GM21360 (cell line): ENCODE results near the gene BCLAF3.

ENCODE experiments used
- ATAC-seq: cut with Tn5 transposase; IDR thresholded peaks from one replicate; pipeline ENCODE4 v1.9.1; 2021; ENCODE audit warnings: mild to moderate bottlenecking, moderate library complexity; ENCODE audit not compliant: unreplicated experiment

Gene BCLAF3

GRCh38 chrX:19990556-19991349, at the start of gene BCLAF3:
TSS of gene BCLAF3 (minus strand) at chrX:19991061. CDS start at chrX:19970264, 20,797 bp downstream.
- peak; percentile 94 for ATAC-seq

- no peak for ATAC-seq
Measured at GRCh38 chrX:20038966-20039365, 48.1 kb upstream of the BCLAF3 start.

GRCh38 chrX:20037186-20037585, 46.3 kb upstream of the BCLAF3 start:
- ATAC-seq = no peak

GRCh38 chrX:20032201-20032600, 41.3 kb upstream of the BCLAF3 start:
- ATAC-seq = no peak

GRCh38 chrX:20029728-20030127, 38.9 kb upstream of the BCLAF3 start:
- ATAC-seq = no peak

- no peak for ATAC-seq
Measured at GRCh38 chrX:20028588-20028987, 37.7 kb upstream of the BCLAF3 start.

- ATAC-seq = no peak
Measured at GRCh38 chrX:20026278-20026677, 35.4 kb upstream of the BCLAF3 start.

GRCh38 chrX:20019672-20020365, 29.0 kb upstream of the BCLAF3 start:
- no peak for ATAC-seq

- no peak for ATAC-seq
Measured at GRCh38 chrX:20016616-20016945, 25.7 kb upstream of the BCLAF3 start.

GRCh38 chrX:20015945-20016615, 25.2 kb upstream of the BCLAF3 start:
- no peak for ATAC-seq

- ATAC-seq = no peak
Measured at GRCh38 chrX:20015422-20015821, 24.6 kb upstream of the BCLAF3 start.

- no peak for ATAC-seq
Measured at GRCh38 chrX:20011608-20012007, 20.7 kb upstream of the BCLAF3 start.

GRCh38 chrX:20007962-20008622, 17.2 kb upstream of the BCLAF3 start:
- no peak for ATAC-seq

GRCh38 chrX:20005883-20006282, 15.0 kb upstream of the BCLAF3 start:
- ATAC-seq = no peak

- no peak for ATAC-seq
Measured at GRCh38 chrX:20001588-20001987, 10.7 kb upstream of the BCLAF3 start.

GRCh38 chrX:19991350-19991718, 473 bp upstream of the BCLAF3 start:
- ATAC-seq = no peak

- ATAC-seq = peak; percentile 11
Measured at GRCh38 chrX:19990151-19990555, 708 bp downstream of the BCLAF3 start.

GRCh38 chrX:19987856-19988255, 3.0 kb downstream of the BCLAF3 start:
- no peak for ATAC-seq

- no peak for ATAC-seq
Measured at GRCh38 chrX:19986531-19986930, 4.3 kb downstream of the BCLAF3 start.

GRCh38 chrX:19981947-19982346, 8.9 kb downstream of the BCLAF3 start:
- ATAC-seq = no peak

GRCh38 chrX:19975845-19976244, 15.0 kb downstream of the BCLAF3 start:
- ATAC-seq = no peak
